SK-N-SH (cell line): ENCODE data around the gene ETS2. TPM values are rescaled to one million over a fixed set of nuclear protein-coding genes. Genes with fewer than 3 reads are reported as not detected.

Experiments used
- CTCF ChIA-PET: fragments of 300-600, 350-600 bp; formaldehyde crosslinking; extraction: SDS; loops from one replicate; lab custom pipeline; 2021; lab: Yijun Ruan, JAX
- POLR2A ChIA-PET: fragments of 350-600 bp; sonication (Branson Sonifier 250); formaldehyde crosslinking; extraction: SDS; loops from one replicate; lab custom pipeline; 2020; ENCODE audit warnings: antibody characterized with exemption, inconsistent platforms; lab: Yijun Ruan, JAX
- DNase-seq: peaks from one replicate; pipeline ENCODE4 v3.0.0; 2012
- H2AFZ ChIP-seq: fragments of 200-600 bp; sonication (generic); 2 replicates; pipeline ENCODE4 v1.8.1; 2016; ENCODE audit warnings: antibody characterized with exemption, mild to moderate bottlenecking, low read depth
- H3F3A ChIP-seq: fragments of 200-600 bp; sonication (generic); replicated peaks from 2 replicates; pipeline ENCODE3; 2016; ENCODE audit warnings: antibody characterized with exemption, mild to moderate bottlenecking; ENCODE audit not compliant: insufficient read depth
- H3K27ac ChIP-seq, 2 experiments: fragments of 200-500 bp in 1 of 2; fragments of 200-600 bp in 1 of 2; sonication (Bioruptor generic) in 1 of 2; sonication (generic), shearing (Covaris generic) in 1 of 2; 2 replicates each; pipeline versions ENCODE4 v1.5.1 to v1.6.1; 2014 to 2016; ENCODE audit warnings: low read depth in 2 of 2, inconsistent platforms in 1 of 2, low read length in 1 of 2, mild to moderate bottlenecking in 1 of 2, mixed read lengths in 1 of 2
- H3K27me3 ChIP-seq: fragments of 200-600 bp; sonication (generic), shearing (Covaris generic); 2 replicates; pipeline ENCODE4 v1.6.1; 2016; ENCODE audit warnings: mixed run types; ENCODE audit not compliant: insufficient read depth
- H3K36me3 ChIP-seq, 2 experiments: fragments of 200-500 bp in 1 of 2; fragments of 200-600 bp in 1 of 2; sonication (Bioruptor generic) in 1 of 2; sonication (generic) in 1 of 2; replicated peaks in 1 of 2; 2 replicates each; pipeline versions ENCODE3 to v1.5.1; 2014 to 2016; ENCODE audit warnings: low read length in 1 of 2, mild to moderate bottlenecking in 1 of 2; ENCODE audit not compliant: insufficient read depth in 2 of 2, control insufficient read depth in 1 of 2
- H3K4me1 ChIP-seq, 2 experiments: fragments of 200-500 bp in 1 of 2; fragments of 200-600 bp in 1 of 2; sonication (Bioruptor generic) in 1 of 2; sonication (generic), shearing (Covaris generic) in 1 of 2; 2 replicates each; pipeline versions ENCODE4 v1.5.1 to v1.6.1; 2014 to 2016; ENCODE audit warnings: low read depth in 1 of 2, low read length in 1 of 2, mixed run types in 1 of 2; ENCODE audit not compliant: insufficient read depth in 2 of 2, control insufficient read depth in 1 of 2
- H3K4me2 ChIP-seq: fragments of 200-600 bp; sonication (generic), shearing (Covaris generic); 2 replicates; pipeline ENCODE4 v1.6.1; 2017; ENCODE audit warnings: mixed run types
- H3K4me3 ChIP-seq, 2 experiments: fragments of 200-500 bp in 1 of 2; fragments of 200-600 bp in 1 of 2; sonication (Bioruptor generic) in 1 of 2; sonication (generic), shearing (Covaris generic) in 1 of 2; 2 replicates each; pipeline versions ENCODE4 v1.5.1 to v1.8.1; 2014 to 2016; ENCODE audit warnings: low read depth in 2 of 2, inconsistent platforms in 1 of 2, low read length in 1 of 2, mild to moderate bottlenecking in 1 of 2, mixed read lengths in 1 of 2, moderate library complexity in 1 of 2
- H3K79me2 ChIP-seq: fragments of 200-600 bp; sonication (generic); 2 replicates; pipeline ENCODE4 v1.8.1; 2017; ENCODE audit warnings: mild to moderate bottlenecking; ENCODE audit not compliant: insufficient read depth
- H3K9ac ChIP-seq: fragments of 200-600 bp; sonication (generic); 2 replicates; pipeline ENCODE4 v1.6.1; 2017; ENCODE audit warnings: mixed run types
- H3K9me2 ChIP-seq: fragments of 200-600 bp; sonication (generic); 2 replicates; pipeline ENCODE4 v1.6.1; 2017; ENCODE audit warnings: mixed run types
- H3K9me3 ChIP-seq: fragments of 200-600 bp; sonication (generic); 2 replicates; pipeline ENCODE4 v1.6.1; 2017; ENCODE audit warnings: mixed run types, mild to moderate bottlenecking, moderate library complexity
- H4K20me1 ChIP-seq: fragments of 200-600 bp; sonication (generic); 2 replicates; pipeline ENCODE4 v1.6.1; 2017; ENCODE audit warnings: mild to moderate bottlenecking, mixed run types; ENCODE audit not compliant: insufficient read depth
- CHD2 ChIP-seq: fragments of 150-350 bp; IDR thresholded peaks from 2 replicates; pipeline ENCODE4 v1.6.1; 2018; ENCODE audit warnings: low read length; ENCODE audit not compliant: partially characterized antibody
- ELF1 ChIP-seq: IDR thresholded peaks from 2 replicates; pipeline ENCODE4 v1.4.0; 2012
- EP300 ChIP-seq, 2 experiments: IDR thresholded peaks; 2 replicates each; pipeline versions ENCODE4 v1.4.0 to v1.6.1; 2012; ENCODE audit warnings: borderline replicate concordance in 1 of 2, low read depth in 1 of 2, low read length in 1 of 2
- FOXJ3 ChIP-seq: sonication (generic); formaldehyde crosslinking; IDR thresholded peaks from 2 replicates; pipeline ENCODE4 v1.5.1; 2020; ENCODE audit warnings: mild to moderate bottlenecking, missing genetic modification reagents
- GATA2 ChIP-seq: sonication (generic); formaldehyde crosslinking; IDR thresholded peaks from 2 replicates; pipeline ENCODE4 v1.5.0; 2020; ENCODE audit warnings: mild to moderate bottlenecking, missing genetic modification reagents
- MXI1 ChIP-seq: IDR thresholded peaks from 2 replicates; pipeline ENCODE4 v1.6.1; 2012; ENCODE audit warnings: mild to moderate bottlenecking, low read depth, low read length, improper control_type of control experiment
- NFIC ChIP-seq: IDR thresholded peaks from 2 replicates; pipeline ENCODE4 v1.4.0; 2012; ENCODE audit warnings: borderline replicate concordance
- RCOR1 ChIP-seq: fragments of 150-350 bp; IDR thresholded peaks from 2 replicates; pipeline ENCODE4 v1.6.1; 2017; ENCODE audit warnings: antibody characterized with exemption, low read length
- RFX5 ChIP-seq: IDR thresholded peaks from 2 replicates; pipeline ENCODE4 v1.6.1; 2012; ENCODE audit warnings: mild to moderate bottlenecking, improper control_type of control experiment, low read length
- RXRA ChIP-seq: IDR thresholded peaks from 2 replicates; pipeline ENCODE4 v1.4.0; 2012; ENCODE audit warnings: low read depth, mild to moderate bottlenecking, borderline replicate concordance
- TAF1 ChIP-seq: IDR thresholded peaks from 2 replicates; pipeline ENCODE4 v1.6.1; 2012; ENCODE audit warnings: low read depth, mild to moderate bottlenecking, low read length, moderate library complexity, borderline replicate concordance
- WGBS: methylation state at CpG from one replicate; pipeline ENCODE4 v1.1.6; 2017; ENCODE audit warnings: low lambda C conversion rate; 5-methylcytosine and 5-hydroxymethylcytosine counted together
- polyA plus RNA-seq, 3 experiments: library from polyadenylated mRNA; depleted of rRNA; stranded (reverse); fragments of >200 nt; gene quantifications; 2 replicates each; pipeline ENCODE4 v1.2.3, GENCODE V29; 2012
- TF ChIP-seq, protein P1 (sequence below): IDR thresholded peaks from 2 replicates; pipeline ENCODE4 v1.4.0; 2012; ENCODE audit warnings: low read depth, borderline replicate concordance
- TF ChIP-seq, protein P2 (sequence below): IDR thresholded peaks from 2 replicates; pipeline ENCODE4 v1.4.0; 2012; ENCODE audit warnings: low read depth

The ETS2 gene
- polyA plus RNA-seq, 1 of the 3 experiments (the other 2 are of a cell fraction), result 16.3 TPM

DNA sequence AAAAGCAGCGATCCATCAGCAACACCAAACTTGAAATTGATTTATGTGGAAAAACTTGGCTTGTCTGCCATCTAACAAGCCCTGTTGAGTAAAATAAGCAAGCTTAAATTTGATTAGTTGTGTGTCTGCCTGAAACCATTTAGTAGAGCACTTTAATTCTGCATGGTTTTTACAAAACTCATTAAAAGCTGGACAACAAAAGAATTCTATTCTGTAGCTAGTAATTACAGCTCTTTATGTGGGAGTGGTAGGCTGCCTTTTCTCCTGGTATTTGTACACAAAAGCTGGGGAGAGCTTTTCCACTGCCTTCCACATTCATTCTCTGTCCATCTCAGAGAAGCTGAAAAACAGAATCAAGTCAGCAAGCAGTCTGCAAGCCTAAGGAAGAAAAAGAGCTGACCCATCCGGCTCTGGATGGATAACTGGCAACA is 1.7 kb downstream of the ETS2 start:
- 14% methylated on average over 2 of the region's 2 CpGs for WGBS
- peak overlapping the region; percentile 68 to 86 for H3K4me3 ChIP-seq
- TF ChIP-seq RCOR1 (peak; percentile 44; the same call in 1 of the 2 replicates), RXRA (no peak), CHD2 (no peak), GATA2 (no peak), ELF1 (no peak), TAF1 (no peak), NFIC (no peak), FOXJ3 (CRISPR knock-in tag) (peak; percentile 35; the same call in 1 of the 2 replicates), EP300 (IDR thresholded peaks at IDR 0.05; ENCODE audit: borderline replicate concordance in 1 of 2, low read depth in 1 of 2, low read length in 1 of 2) (peak in 1 of 2 experiments; percentile 42; a peak in 1 of 4 replicates)
- TF ChIP-seq, protein P1, sequence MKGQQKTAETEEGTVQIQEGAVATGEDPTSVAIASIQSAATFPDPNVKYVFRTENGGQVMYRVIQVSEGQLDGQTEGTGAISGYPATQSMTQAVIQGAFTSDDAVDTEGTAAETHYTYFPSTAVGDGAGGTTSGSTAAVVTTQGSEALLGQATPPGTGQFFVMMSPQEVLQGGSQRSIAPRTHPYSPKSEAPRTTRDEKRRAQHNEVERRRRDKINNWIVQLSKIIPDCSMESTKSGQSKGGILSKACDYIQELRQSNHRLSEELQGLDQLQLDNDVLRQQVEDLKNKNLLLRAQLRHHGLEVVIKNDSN, result no peak
- H3K79me2 ChIP-seq, result peaks cover 66% of the 10 kb centered on the region
- peaks cover 26% of the 10 kb centered on the region for H4K20me1 ChIP-seq
- POLR2A ChIA-PET, result interaction anchor here (0.5 to 2.4 kb wide), 10 partner anchors 13 to 330 kb away, joined by 3 to 13 read pairs (median 6); no protein-coding TSS in a partner anchor
- H2AFZ ChIP-seq, result no peak overlapping the region
- peaks cover 24% of the 10 kb centered on the region for H3F3A ChIP-seq
- H3K9ac ChIP-seq, result peak overlapping the region; percentile 94
- H3K27me3 ChIP-seq, result no peaks in the 10 kb centered on the region
- DNase-seq, result peak; percentile 40
- H3K9me2 ChIP-seq, result no peaks in the 10 kb centered on the region
- peaks cover 15 to 27% of the 10 kb centered on the region in 2 experiments for H3K36me3 ChIP-seq
- H3K27ac ChIP-seq, result peak overlapping the region; percentile 62 to 95
- peaks cover 31 to 33% of the 10 kb centered on the region in 2 experiments for H3K4me1 ChIP-seq
- no peaks in the 10 kb centered on the region for H3K9me3 ChIP-seq
- H3K4me2 ChIP-seq, result peak overlapping the region; percentile 79
- CTCF ChIA-PET, result interaction anchor here (0.8 to 2.6 kb wide), 13 partner anchors 12 to 330 kb away, joined by 3 to 15 read pairs (median 3); no protein-coding TSS in a partner anchor

DNA sequence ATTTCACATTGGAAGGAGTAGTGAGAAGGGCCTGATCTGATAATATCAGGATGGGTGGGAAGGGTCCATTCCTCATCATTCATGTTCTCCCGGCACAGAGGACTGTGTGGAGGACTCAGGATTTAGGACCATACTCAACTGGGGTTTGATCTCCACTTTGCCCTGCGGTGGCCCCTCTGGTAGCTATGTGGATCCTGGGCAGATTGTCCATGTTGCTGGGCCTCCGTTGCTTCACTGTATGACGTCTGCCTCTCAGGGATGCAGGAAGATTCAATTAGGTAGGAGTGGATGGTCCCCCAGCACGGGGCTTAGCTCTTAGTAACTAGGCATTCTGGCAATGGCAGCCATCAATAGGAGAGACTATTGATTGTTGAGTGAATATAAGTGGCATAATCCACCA is 2.3 kb downstream of the ETS2 start:
- peak overlapping the region; percentile 94 for H3K9ac ChIP-seq
- H3K27me3 ChIP-seq, result no peaks in the 10 kb centered on the region
- no peak overlapping the region for H2AFZ ChIP-seq
- DNase-seq, result no peak
- peaks cover 20 to 30% of the 10 kb centered on the region in 2 experiments for H3K36me3 ChIP-seq
- H4K20me1 ChIP-seq, result peaks cover 26% of the 10 kb centered on the region
- WGBS, result 49% methylated on average over 5 of the region's 5 CpGs
- no peak for TF ChIP-seq ELF1
- no peak for TF ChIP-seq MXI1
- TF ChIP-seq, protein P2, sequence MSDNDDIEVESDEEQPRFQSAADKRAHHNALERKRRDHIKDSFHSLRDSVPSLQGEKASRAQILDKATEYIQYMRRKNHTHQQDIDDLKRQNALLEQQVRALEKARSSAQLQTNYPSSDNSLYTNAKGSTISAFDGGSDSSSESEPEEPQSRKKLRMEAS, result no peak
- no peak for TF ChIP-seq RFX5
- H3K4me2 ChIP-seq, result peak overlapping the region; percentile 79
- H3K4me1 ChIP-seq, result peaks cover 31 to 33% of the 10 kb centered on the region in 2 experiments
- H3K9me2 ChIP-seq, result no peaks in the 10 kb centered on the region
- peak overlapping the region; percentile 68 to 86 for H3K4me3 ChIP-seq
- H3K27ac ChIP-seq, result peak overlapping the region; percentile 62 to 95
- no peaks in the 10 kb centered on the region for H3K9me3 ChIP-seq
- H3F3A ChIP-seq, result peaks cover 24% of the 10 kb centered on the region
- H3K79me2 ChIP-seq, result peaks cover 71% of the 10 kb centered on the region
- ChIA-PET CTCF (interaction anchor here (1.0 to 2.6 kb wide), 11 partner anchors 12 to 330 kb away, joined by 3 to 15 read pairs (median 4); no protein-coding TSS in a partner anchor), POLR2A (interaction anchor here (0.6 to 2.4 kb wide), 7 partner anchors 13 to 330 kb away, joined by 3 to 13 read pairs (median 7); no protein-coding TSS in a partner anchor)
